Erythroblast (primary cell): Measurements from ENCODE around the gene EPB41L1.

Source experiments
- GATA1 ChIP-seq: IDR thresholded peaks from 2 replicates; pipeline ENCODE4 v1.6.1; 2011; ENCODE audit warnings: low read depth, mild to moderate bottlenecking, control low read depth, low read length, moderate library complexity
- POLR2A ChIP-seq: IDR thresholded peaks from 2 replicates; pipeline ENCODE4 v1.6.1; 2011; ENCODE audit warnings: mild to moderate bottlenecking, low read length

DNA sequence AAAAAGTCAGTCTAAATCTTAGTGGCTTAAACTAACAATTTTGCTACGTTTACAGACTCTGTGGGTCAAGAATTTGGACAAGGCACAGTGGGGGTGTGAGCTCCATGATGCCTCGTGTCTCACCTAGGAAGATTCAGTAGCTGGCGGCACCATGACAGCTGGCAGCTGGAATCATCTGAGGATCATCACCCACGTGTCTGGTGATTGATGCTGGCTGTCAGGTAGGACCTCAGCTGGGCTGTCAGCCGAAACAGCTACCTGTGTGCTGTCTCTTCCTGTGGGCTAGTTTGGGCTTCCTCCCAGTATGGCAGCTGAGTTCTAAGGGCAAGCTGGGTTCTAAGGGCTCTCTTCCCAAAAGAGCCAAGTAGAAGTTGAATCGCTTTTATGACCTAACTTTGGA, 125.2 kb downstream of the EPB41L1 start:
- TF ChIP-seq POLR2A: no peak
- TF ChIP-seq GATA1: no peak
